ENCODE measurements around the gene FNTB.

DNA sequence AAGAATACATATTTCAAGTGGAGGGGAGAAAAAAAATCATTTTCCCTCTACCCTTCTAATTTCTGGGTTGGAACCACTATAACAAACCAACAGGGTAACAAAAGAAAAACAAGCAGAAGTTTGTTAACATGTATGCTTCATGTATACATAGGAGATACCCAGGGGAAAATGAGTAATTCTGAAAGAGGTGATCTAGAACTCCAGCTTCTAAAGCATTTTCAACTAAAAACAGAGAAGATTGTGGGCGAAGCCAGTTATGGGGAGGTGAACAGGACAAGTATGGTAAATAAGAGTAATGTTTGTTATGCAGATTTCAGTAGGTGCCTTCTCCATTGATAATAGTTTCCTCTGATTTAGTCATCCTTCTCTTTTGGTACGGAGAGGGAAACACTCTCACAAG lies 16.7 kb downstream of the FNTB start:
- TF ChIP-seq SRF (IDR thresholded peaks at IDR 0.05; ENCODE audit: low read depth) (no peak), POLR2A (IDR thresholded peaks at IDR 0.05; ENCODE audit: borderline replicate concordance, extremely low read depth, insufficient read depth, insufficient read length) (no peak), EZH2 (IDR thresholded peaks at IDR 0.05) (no peak)
- TF ChIP-seq, protein P1, sequence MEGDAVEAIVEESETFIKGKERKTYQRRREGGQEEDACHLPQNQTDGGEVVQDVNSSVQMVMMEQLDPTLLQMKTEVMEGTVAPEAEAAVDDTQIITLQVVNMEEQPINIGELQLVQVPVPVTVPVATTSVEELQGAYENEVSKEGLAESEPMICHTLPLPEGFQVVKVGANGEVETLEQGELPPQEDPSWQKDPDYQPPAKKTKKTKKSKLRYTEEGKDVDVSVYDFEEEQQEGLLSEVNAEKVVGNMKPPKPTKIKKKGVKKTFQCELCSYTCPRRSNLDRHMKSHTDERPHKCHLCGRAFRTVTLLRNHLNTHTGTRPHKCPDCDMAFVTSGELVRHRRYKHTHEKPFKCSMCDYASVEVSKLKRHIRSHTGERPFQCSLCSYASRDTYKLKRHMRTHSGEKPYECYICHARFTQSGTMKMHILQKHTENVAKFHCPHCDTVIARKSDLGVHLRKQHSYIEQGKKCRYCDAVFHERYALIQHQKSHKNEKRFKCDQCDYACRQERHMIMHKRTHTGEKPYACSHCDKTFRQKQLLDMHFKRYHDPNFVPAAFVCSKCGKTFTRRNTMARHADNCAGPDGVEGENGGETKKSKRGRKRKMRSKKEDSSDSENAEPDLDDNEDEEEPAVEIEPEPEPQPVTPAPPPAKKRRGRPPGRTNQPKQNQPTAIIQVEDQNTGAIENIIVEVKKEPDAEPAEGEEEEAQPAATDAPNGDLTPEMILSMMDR (IDR thresholded peaks at IDR 0.05 in 2 of 3, conservative IDR thresholded peaks at IDR 0.05 in 1 of 3; ENCODE audit: borderline replicate concordance in 1 of 3, insufficient read depth in 1 of 3, low read depth in 2 of 3, low read length in 2 of 3), result no peak
- TF ChIP-seq, protein P2, sequence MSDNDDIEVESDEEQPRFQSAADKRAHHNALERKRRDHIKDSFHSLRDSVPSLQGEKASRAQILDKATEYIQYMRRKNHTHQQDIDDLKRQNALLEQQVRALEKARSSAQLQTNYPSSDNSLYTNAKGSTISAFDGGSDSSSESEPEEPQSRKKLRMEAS (IDR thresholded peaks at IDR 0.05), result no peak
